IMR-90 (cell line): ENCODE data around the gene CACNA1G. TPM values are rescaled to one million over a fixed set of nuclear protein-coding genes. Genes with fewer than 3 reads are reported as not detected.

Experiments
- ATAC-seq: fragments of 200-7000 bp; cut with Tn5 transposase; 2 replicates; pipeline ENCODE4 v1.9.1; 2020; ENCODE audit warnings: low read depth, mild to moderate bottlenecking, moderate library complexity
- BruUV-seq: library from RNA; stranded (reverse); fragments of 400-500 nt; replicated peaks from 2 replicates; lab custom pipeline; 2021; lab: Mats Ljungman, UMichigan
- CTCF ChIA-PET: fragments of 300-600 bp; formaldehyde crosslinking; extraction: SDS; loops from one replicate; lab custom pipeline; 2021; ENCODE audit warnings: antibody characterized with exemption; lab: Yijun Ruan, JAX
- POLR2A ChIA-PET: fragments of 300-600 bp; sonication (Branson Sonifier 250); formaldehyde crosslinking; loops from one replicate; lab custom pipeline; 2022; ENCODE audit warnings: antibody characterized with exemption; ENCODE audit not compliant: unreplicated experiment; lab: Charles Lee
- DNase-seq: peaks from one replicate; pipeline ENCODE4 v3.0.0; 2013
- H2AFZ ChIP-seq: replicated peaks from 2 replicates; pipeline ENCODE3; 2013; ENCODE audit warnings: low read length, mild to moderate bottlenecking; ENCODE audit not compliant: poor library complexity
- H2AK5ac ChIP-seq: 2 replicates; pipeline ENCODE4 v1.6.1; 2013; ENCODE audit warnings: low read depth, low read length, inconsistent platforms
- H2AK9ac ChIP-seq: replicated peaks from 2 replicates; pipeline ENCODE3; 2013; ENCODE audit warnings: mild to moderate bottlenecking, low read depth, low read length, moderate library complexity; ENCODE audit not compliant: poor library complexity
- H2BK120ac ChIP-seq: 2 replicates; pipeline ENCODE4 v1.6.1; 2013; ENCODE audit warnings: low read depth, low read length, inconsistent platforms
- H2BK15ac ChIP-seq: 3 replicates; pipeline ENCODE4 v1.6.1; 2013; ENCODE audit warnings: low read depth, low read length, inconsistent platforms
- H2BK20ac ChIP-seq: 2 replicates; pipeline ENCODE4 v1.6.1; 2013; ENCODE audit warnings: low read depth, mild to moderate bottlenecking, inconsistent platforms, low read length, moderate library complexity
- H2BK5ac ChIP-seq: 2 replicates; pipeline ENCODE4 v1.6.1; 2013; ENCODE audit warnings: mild to moderate bottlenecking, low read depth, low read length, inconsistent platforms; ENCODE audit not compliant: poor library complexity, severe bottlenecking
- H3K14ac ChIP-seq: replicated peaks from 2 replicates; pipeline ENCODE4 v1.6.1; 2013; ENCODE audit warnings: low read depth, low read length, inconsistent platforms
- H3K18ac ChIP-seq: 2 replicates; pipeline ENCODE4 v1.6.1; 2013; ENCODE audit warnings: low read depth, low read length, control low read depth
- H3K23ac ChIP-seq: 2 replicates; pipeline ENCODE4 v1.6.1; 2013; ENCODE audit warnings: low read depth, low read length, inconsistent platforms
- H3K27ac ChIP-seq: 2 replicates; pipeline ENCODE4 v1.5.1; 2013; ENCODE audit warnings: mild to moderate bottlenecking, control low read depth, low read length; ENCODE audit not compliant: insufficient read depth
- H3K27me3 ChIP-seq: 2 replicates; pipeline ENCODE4 v1.6.1; 2013; ENCODE audit warnings: low read length; ENCODE audit not compliant: control insufficient read depth, insufficient read depth
- H3K36me3 ChIP-seq: 2 replicates; pipeline ENCODE4 v1.6.1; 2013; ENCODE audit warnings: low read length, mixed read lengths; ENCODE audit not compliant: control insufficient read depth, insufficient read depth
- H3K4ac ChIP-seq: 2 replicates; pipeline ENCODE4 v1.6.1; 2013; ENCODE audit warnings: low read depth, low read length, inconsistent platforms
- H3K4me1 ChIP-seq: 2 replicates; pipeline ENCODE4 v1.6.1; 2013; ENCODE audit warnings: low read length, mixed read lengths; ENCODE audit not compliant: control insufficient read depth, insufficient read depth
- H3K4me2 ChIP-seq: 2 replicates; pipeline ENCODE4 v1.6.1; 2013; ENCODE audit warnings: low read depth, mild to moderate bottlenecking, control low read depth, low read length, moderate library complexity
- H3K4me3 ChIP-seq: 2 replicates; pipeline ENCODE4 v1.5.1; 2013; ENCODE audit warnings: low read depth, mild to moderate bottlenecking, control low read depth, low read length, moderate library complexity; ENCODE audit not compliant: insufficient read depth
- H3K56ac ChIP-seq: 2 replicates; pipeline ENCODE4 v1.6.1; 2013; ENCODE audit warnings: low read length, inconsistent platforms; ENCODE audit not compliant: insufficient read depth; ENCODE audit errors: extremely low read depth
- H3K79me1 ChIP-seq, 2 experiments: 2 replicates each; pipeline ENCODE4 v1.6.1; 2013; ENCODE audit warnings: low read length in 2 of 2, inconsistent platforms in 1 of 2, low read depth in 1 of 2
- H3K9ac ChIP-seq: 2 replicates; pipeline ENCODE4 v1.6.1; 2013; ENCODE audit warnings: low read depth, low read length, control low read depth
- H3K9me1 ChIP-seq: 2 replicates; pipeline ENCODE4 v1.6.1; 2013; ENCODE audit warnings: low read length, inconsistent platforms; ENCODE audit not compliant: insufficient read depth
- H3K9me3 ChIP-seq: 2 replicates; pipeline ENCODE4 v1.6.1; 2013; ENCODE audit warnings: low read length; ENCODE audit not compliant: control insufficient read depth, insufficient read depth
- H4K20me1 ChIP-seq: 2 replicates; pipeline ENCODE4 v1.6.1; 2013; ENCODE audit warnings: low read length, inconsistent platforms; ENCODE audit not compliant: insufficient read depth
- H4K5ac ChIP-seq: 2 replicates; pipeline ENCODE4 v1.6.1; 2013; ENCODE audit warnings: mild to moderate bottlenecking, low read depth, low read length, control low read depth
- H4K8ac ChIP-seq, 2 experiments: 2 replicates each; pipeline ENCODE4 v1.6.1; 2013; ENCODE audit warnings: low read depth in 2 of 2, low read length in 2 of 2, control low read depth in 1 of 2, inconsistent platforms in 1 of 2
- H4K91ac ChIP-seq: 2 replicates; pipeline ENCODE4 v1.6.1; 2013; ENCODE audit warnings: low read depth, low read length, inconsistent platforms; ENCODE audit not compliant: insufficient read depth
- FOS ChIP-seq: fragments of 150-350 bp; IDR thresholded peaks from 2 replicates; pipeline ENCODE4 v1.6.1; 2016; ENCODE audit warnings: low read depth, low read length
- MXI1 ChIP-seq: IDR thresholded peaks from 2 replicates; pipeline ENCODE4 v1.6.1; 2012; ENCODE audit warnings: low read depth, mild to moderate bottlenecking, low read length, moderate library complexity, borderline replicate concordance
- NFE2L2 ChIP-seq: fragments of 150-350 bp; IDR thresholded peaks from 2 replicates; pipeline ENCODE4 v1.6.1; 2016; ENCODE audit warnings: low read depth, mild to moderate bottlenecking, low read length
- SMC3 ChIP-seq: fragments of 150-350 bp; IDR thresholded peaks from 2 replicates; pipeline ENCODE4 v1.6.1; 2016; ENCODE audit warnings: low read depth, mild to moderate bottlenecking, antibody characterized with exemption, low read length, moderate library complexity
- WGBS, 2 experiments: methylation state at CpG; one replicate each; pipeline versions ENCODE4 v1.1.5 to v1.1.7; 2013; ENCODE audit warnings: missing lambda C conversion rate in 2 of 2; ENCODE audit not compliant: insufficient read length in 1 of 2; ENCODE audit errors: extremely low coverage in 2 of 2; 5-methylcytosine and 5-hydroxymethylcytosine counted together
- dilution Hi-C: fragments of 300-500 bp; cut with HindIII; formaldehyde crosslinking; loops from one replicate; pipeline ENCODE4 v1.14.3; 2018; ENCODE audit warnings: low sequenced_read_pairs; ENCODE audit not compliant: unreplicated experiment
- in situ Hi-C: fragments of 300-500 bp; cut with MboI; formaldehyde crosslinking; loops from 3 replicates; pipeline ENCODE4 v1.14.3; 2019; ENCODE audit warnings: low sequenced_read_pairs, inconsistent platforms, mixed read lengths
- intact Hi-C: fragments of 100-400 bp; cut with micrococcal nuclease; formaldehyde crosslinking; loops from 2 replicates; pipeline ENCODE4 v1.10.0; 2022
- polyA plus RNA-seq, 3 experiments: library from polyadenylated mRNA; depleted of rRNA; stranded (reverse); fragments of >200 nt; gene quantifications; 2 replicates each; pipeline ENCODE4 v1.2.3, GENCODE V29; 2012; ENCODE audit warnings: low replicate concordance in 1 of 3
- total RNA-seq: library from RNA; depleted of rRNA; stranded (reverse); fragments of >200 nt; gene quantifications from 2 replicates; pipeline ENCODE4 v1.2.3, GENCODE V29; 2012

Gene CACNA1G
- total and polyA plus RNA-seq, 2 of the 4 experiments (the other 2 are of a cell fraction), result under 0.01 to 0.03 TPM

DNA sequence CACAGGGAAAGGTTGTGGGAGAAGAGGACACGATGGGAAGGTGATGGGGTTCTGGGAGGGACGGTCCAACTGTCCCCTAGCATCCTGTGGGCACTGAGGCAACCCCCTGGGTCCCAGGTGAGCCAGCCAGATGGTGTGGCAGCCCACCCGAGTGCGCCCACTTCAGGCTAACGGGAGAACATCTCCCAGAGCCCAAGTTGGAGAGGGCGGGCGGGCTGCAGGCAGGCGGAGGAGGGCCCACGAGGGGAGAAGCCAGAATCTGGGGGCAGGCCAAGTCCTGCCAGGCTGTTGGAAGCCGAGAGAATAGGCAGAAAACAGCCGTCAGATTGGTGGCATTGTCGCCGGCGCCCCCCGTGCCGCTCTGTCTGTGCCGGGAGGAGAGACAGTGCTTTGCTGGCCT lies 60.3 kb downstream of the CACNA1G start:
- Histone ChIP-seq H3K56ac (no peak overlapping the region), H4K91ac (no peak overlapping the region), H3K27ac (no peak overlapping the region), H4K20me1 (no peaks in the 10 kb centered on the region), H2BK20ac (no peak overlapping the region), H3K4me3 (no peak overlapping the region), H2AFZ (no peak overlapping the region), H3K36me3 (no peaks in the 10 kb centered on the region), H3K4me1 (peaks cover 2% of the 10 kb centered on the region), H2BK5ac (no peak overlapping the region), H3K14ac (no peak overlapping the region), H3K23ac (no peak overlapping the region), H3K9ac (no peak overlapping the region), H2BK120ac (no peak overlapping the region), H3K9me1 (peaks cover 6% of the 10 kb centered on the region; the same call in 1 of the 2 replicates), H3K4me2 (no peak overlapping the region), H4K5ac (no peak overlapping the region), H3K79me1 (no peaks in the 10 kb centered on the region), H3K4ac (no peak overlapping the region), H4K8ac (no peak overlapping the region), H2AK9ac (no peak overlapping the region), H2AK5ac (no peak overlapping the region), H3K18ac (no peak overlapping the region), H2BK15ac (no peak overlapping the region), H3K9me3 (no peaks in the 10 kb centered on the region), H3K27me3 (no peaks in the 10 kb centered on the region; the same call in 1 of the 2 replicates)
- 74% methylated on average over 11 of the region's 17 CpGs; no CpG with 5 or more reads in 1 of the 2 experiments for WGBS, 2 experiments
- in situ Hi-C loops (no loop called here), intact Hi-C loops (no loop called here), dilution Hi-C loops (no loop called here)
- ATAC-seq (no peak), DNase-seq (no peak)
- no TSS peak for BruUV-seq
- ChIA-PET CTCF (no interaction called here), POLR2A (no interaction called here)
- TF ChIP-seq FOS (no peak), MXI1 (no peak), SMC3 (no peak), NFE2L2 (no peak)
